CD14-positive monocyte (primary cell): ENCODE results near the gene IL17D. TPM values are rescaled to one million over a fixed set of nuclear protein-coding genes. Genes with fewer than 3 reads are reported as not detected.

ENCODE experiments used
- DNase-seq, 3 donors: peaks; one replicate each; pipeline ENCODE4 v3.0.0-alpha.2; 2011 to 2022
- H2AFZ ChIP-seq: 2 replicates; pipeline ENCODE4 v1.6.0; 2012; ENCODE audit warnings: mild to moderate bottlenecking, low read depth, low read length, inconsistent platforms; ENCODE audit not compliant: insufficient read depth, poor library complexity, severe bottlenecking
- H3K27ac ChIP-seq, 2 donors: 1 replicate in 1 of 2; 2 replicates in 1 of 2; pipeline ENCODE4 v1.5.1; 2012 to 2013; ENCODE audit warnings: low read length in 2 of 2, control low read depth in 1 of 2, inconsistent platforms in 1 of 2, low read depth in 1 of 2, mild to moderate bottlenecking in 1 of 2
- H3K27me3 ChIP-seq, 2 donors: one replicate each; pipeline versions ENCODE4 v1.6.0 to v1.6.1; 2011 to 2013; ENCODE audit warnings: low read length in 2 of 2; ENCODE audit not compliant: control insufficient read depth in 2 of 2, insufficient read depth in 2 of 2
- H3K36me3 ChIP-seq, 2 donors: replicated peaks in 1 of 2; 1 replicate in 1 of 2; 2 replicates in 1 of 2; pipeline versions ENCODE4 v1.5.1 to v1.6.1; 2012 to 2013; ENCODE audit warnings: low read length in 2 of 2, control low read depth in 1 of 2, inconsistent platforms in 1 of 2, mild to moderate bottlenecking in 1 of 2; ENCODE audit not compliant: insufficient read depth in 2 of 2, control insufficient read depth in 1 of 2
- H3K4me1 ChIP-seq, 2 donors: 1 replicate in 1 of 2; 2 replicates in 1 of 2; pipeline versions ENCODE4 v1.5.1 to v1.6.1; 2012 to 2013; ENCODE audit warnings: low read length in 2 of 2, control low read depth in 1 of 2, inconsistent platforms in 1 of 2, mild to moderate bottlenecking in 1 of 2, moderate library complexity in 1 of 2; ENCODE audit not compliant: insufficient read depth in 2 of 2, control insufficient read depth in 1 of 2
- H3K4me2 ChIP-seq: replicated peaks from 2 replicates; pipeline ENCODE3; 2012; ENCODE audit warnings: low read length, moderate library complexity, mild to moderate bottlenecking; ENCODE audit not compliant: poor library complexity, severe bottlenecking; ENCODE audit errors: extremely low read depth
- H3K4me3 ChIP-seq, 3 experiments: fragments of 200-600 bp in 1 of 3; sonication (generic) in 1 of 3; replicated peaks in 1 of 3; 1 replicate in 2 of 3; 2 replicates in 1 of 3; pipeline ENCODE4 v1.5.1; 2011 to 2013; ENCODE audit warnings: low read length in 3 of 3, mild to moderate bottlenecking in 3 of 3, control low read depth in 2 of 3, low read depth in 2 of 3, inconsistent platforms in 1 of 3, moderate library complexity in 1 of 3
- H3K79me2 ChIP-seq: 2 replicates; pipeline ENCODE4 v1.6.0; 2012; ENCODE audit warnings: mild to moderate bottlenecking, control low read depth, inconsistent platforms, low read length, moderate library complexity; ENCODE audit not compliant: insufficient read depth
- H3K9ac ChIP-seq: 2 replicates; pipeline ENCODE4 v1.6.0; 2017; ENCODE audit warnings: low read length, mild to moderate bottlenecking; ENCODE audit not compliant: insufficient read depth, poor library complexity, severe bottlenecking
- H3K9me3 ChIP-seq, 2 donors: replicated peaks in 1 of 2; 1 replicate in 1 of 2; 2 replicates in 1 of 2; pipeline versions ENCODE4 v1.5.1 to v1.6.1; 2012 to 2013; ENCODE audit warnings: low read length in 2 of 2, control low read depth in 1 of 2; ENCODE audit not compliant: control insufficient read depth in 1 of 2, insufficient read depth in 1 of 2
- H4K20me1 ChIP-seq: 2 replicates; pipeline ENCODE4 v1.6.0; 2012; ENCODE audit warnings: mild to moderate bottlenecking, low read length, control low read depth, moderate library complexity; ENCODE audit not compliant: insufficient read depth
- H3K27ac Mint-ChIP-seq, 7 donors: one replicate each; pipeline ENCODE4 v1.8.0; 2020; ENCODE audit warnings: mild to moderate bottlenecking in 7 of 7, mixed read lengths in 7 of 7, moderate library complexity in 6 of 7, inconsistent platforms in 2 of 7
- H3K27me3 Mint-ChIP-seq, 3 donors: one replicate each; pipeline ENCODE4 v1.8.0; 2021 to 2022; ENCODE audit warnings: low read depth in 3 of 3, mild to moderate bottlenecking in 3 of 3, mixed read lengths in 3 of 3, moderate library complexity in 3 of 3, inconsistent platforms in 1 of 3
- H3K36me3 Mint-ChIP-seq, 2 donors: one replicate each; pipeline ENCODE4 v1.8.0; 2020; ENCODE audit warnings: mixed read lengths in 2 of 2, inconsistent platforms in 1 of 2, mild to moderate bottlenecking in 1 of 2
- H3K4me1 Mint-ChIP-seq: one replicate; pipeline ENCODE4 v1.8.0; 2020; ENCODE audit warnings: mild to moderate bottlenecking, mixed read lengths
- H3K4me3 Mint-ChIP-seq, 2 donors: one replicate each; pipeline ENCODE4 v1.8.0; 2020; ENCODE audit warnings: mild to moderate bottlenecking in 2 of 2, mixed read lengths in 2 of 2, moderate library complexity in 1 of 2
- H3K9me3 Mint-ChIP-seq, 7 donors: one replicate each; pipeline ENCODE4 v1.8.0; 2020 to 2022; ENCODE audit warnings: mixed read lengths in 7 of 7, mild to moderate bottlenecking in 6 of 7, moderate library complexity in 6 of 7, inconsistent platforms in 2 of 7
- WGBS: methylation state at CpG from one replicate; pipeline ENCODE4 v1.1.5; 2013; ENCODE audit warnings: missing lambda C conversion rate; ENCODE audit not compliant: insufficient coverage; 5-methylcytosine and 5-hydroxymethylcytosine counted together
- intact Hi-C, 2 donors: fragments of 100-400 bp; cut with micrococcal nuclease; formaldehyde crosslinking; loops; one replicate each; pipeline versions ENCODE4 v1.15.0 to v1.15.1; 2023
- polyA plus RNA-seq, 3 donors: library from polyadenylated mRNA; depleted of rRNA in 1 of 3; unstranded in 2 of 3; stranded (reverse) in 1 of 3; fragments of 300-500 nt in 2 of 3; fragments of >200 nt in 1 of 3; fragmentation: Illumina TruSeq in 2 of 3; gene quantifications; 1 replicate in 2 of 3; 2 replicates in 1 of 3; pipeline ENCODE4 v1.2.3, GENCODE V29; 2012 to 2021
- TF ChIP-seq, protein P1 (sequence below): fragments of 200-600 bp; IDR thresholded peaks from one replicate; pipeline ENCODE4 v1.8.0; 2022; ENCODE audit warnings: antibody characterized with exemption, mild to moderate bottlenecking

Gene IL17D
- polyA plus RNA-seq, 3 donors, result not detected

DNA sequence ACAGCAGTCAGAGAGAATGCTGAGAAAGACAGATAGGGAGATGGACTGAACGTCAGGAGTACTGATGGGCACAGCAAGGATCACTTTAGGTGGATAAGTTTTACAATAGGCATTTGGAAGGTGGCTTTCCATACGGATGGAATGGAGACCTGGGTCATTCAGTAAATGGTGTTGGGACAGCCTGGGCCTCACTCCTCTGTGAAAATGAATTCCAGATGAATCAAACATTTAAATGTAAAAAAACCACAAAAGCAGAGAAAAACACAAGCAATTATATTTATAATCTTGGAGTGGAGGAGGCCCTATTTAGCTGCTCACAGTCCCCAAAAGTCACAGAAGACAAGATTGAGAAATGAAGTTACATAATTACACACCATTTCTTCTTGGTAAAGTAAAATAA, 4.7 kb downstream of the IL17D start:
- peaks cover 2 to 8% of the 10 kb centered on the region in 2 donors for H3K27me3 ChIP-seq
- DNase-seq, result no peak
- no peaks in the 10 kb centered on the region for H3K9me3 ChIP-seq
- WGBS, result 63% methylated on average over 1 of the region's 2 CpGs
- no peak overlapping the region for H3K4me2 ChIP-seq
- no peak overlapping the region for H3K27ac ChIP-seq
- Mint-ChIP-seq H3K27ac (no peak overlapping the region), H3K4me1 (peaks cover 9% of the 10 kb centered on the region), H3K27me3 (peaks cover 13 to 26% (median 21%) of the 10 kb centered on the region in 3 donors), H3K4me3 (no peak overlapping the region), H3K36me3 (no peaks in the 10 kb centered on the region), H3K9me3 (peaks cover 0 to 2% (median 0%) of the 10 kb centered on the region in 7 donors)
- H3K36me3 ChIP-seq, result no peaks in the 10 kb centered on the region
- H3K9ac ChIP-seq, result no peak overlapping the region
- H3K4me3 ChIP-seq, result no peak overlapping the region
- peaks cover 2% of the 10 kb centered on the region in 2 donors for H3K4me1 ChIP-seq
- intact Hi-C loops, result no loop called here
- no peaks in the 10 kb centered on the region for H3K79me2 ChIP-seq
- H2AFZ ChIP-seq, result no peak overlapping the region
- TF ChIP-seq, protein P1, sequence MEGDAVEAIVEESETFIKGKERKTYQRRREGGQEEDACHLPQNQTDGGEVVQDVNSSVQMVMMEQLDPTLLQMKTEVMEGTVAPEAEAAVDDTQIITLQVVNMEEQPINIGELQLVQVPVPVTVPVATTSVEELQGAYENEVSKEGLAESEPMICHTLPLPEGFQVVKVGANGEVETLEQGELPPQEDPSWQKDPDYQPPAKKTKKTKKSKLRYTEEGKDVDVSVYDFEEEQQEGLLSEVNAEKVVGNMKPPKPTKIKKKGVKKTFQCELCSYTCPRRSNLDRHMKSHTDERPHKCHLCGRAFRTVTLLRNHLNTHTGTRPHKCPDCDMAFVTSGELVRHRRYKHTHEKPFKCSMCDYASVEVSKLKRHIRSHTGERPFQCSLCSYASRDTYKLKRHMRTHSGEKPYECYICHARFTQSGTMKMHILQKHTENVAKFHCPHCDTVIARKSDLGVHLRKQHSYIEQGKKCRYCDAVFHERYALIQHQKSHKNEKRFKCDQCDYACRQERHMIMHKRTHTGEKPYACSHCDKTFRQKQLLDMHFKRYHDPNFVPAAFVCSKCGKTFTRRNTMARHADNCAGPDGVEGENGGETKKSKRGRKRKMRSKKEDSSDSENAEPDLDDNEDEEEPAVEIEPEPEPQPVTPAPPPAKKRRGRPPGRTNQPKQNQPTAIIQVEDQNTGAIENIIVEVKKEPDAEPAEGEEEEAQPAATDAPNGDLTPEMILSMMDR, result no peak
- no peaks in the 10 kb centered on the region for H4K20me1 ChIP-seq

DNA sequence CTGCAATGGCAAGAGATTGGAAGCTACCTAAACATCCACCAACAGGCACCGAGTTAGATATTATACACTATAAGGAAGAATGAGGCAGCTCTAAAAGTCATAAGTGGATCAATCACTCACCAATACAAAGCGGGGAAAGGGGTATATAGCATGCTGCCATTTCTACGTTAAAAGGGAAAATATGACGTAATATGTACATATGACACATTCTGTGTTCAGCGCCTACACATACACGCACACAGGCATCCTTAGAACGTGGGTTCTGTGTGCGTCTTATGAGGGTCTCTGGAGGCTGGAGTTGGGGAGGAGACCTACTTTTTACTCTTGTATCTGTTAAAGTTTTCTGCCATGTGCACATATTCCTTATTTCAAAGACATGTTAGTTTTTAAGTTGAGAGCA, 5.9 kb downstream of the IL17D start:
- Histone ChIP-seq H3K36me3 (no peaks in the 10 kb centered on the region), H3K27me3 (peaks cover 0 to 7% of the 10 kb centered on the region in 2 donors), H3K27ac (no peak overlapping the region), H3K9ac (no peak overlapping the region), H3K79me2 (no peaks in the 10 kb centered on the region), H3K4me1 (no peaks in the 10 kb centered on the region), H3K9me3 (no peaks in the 10 kb centered on the region), H3K4me3 (no peak overlapping the region), H4K20me1 (no peaks in the 10 kb centered on the region), H3K4me2 (no peak overlapping the region), H2AFZ (no peak overlapping the region)
- Mint-ChIP-seq H3K27me3 (peaks cover 11 to 30% (median 17%) of the 10 kb centered on the region in 3 donors), H3K4me3 (no peak overlapping the region), H3K4me1 (peaks cover 8% of the 10 kb centered on the region), H3K27ac (no peak overlapping the region), H3K36me3 (no peaks in the 10 kb centered on the region), H3K9me3 (no peaks in the 10 kb centered on the region)
- TF ChIP-seq, protein P1, result no peak
- intact Hi-C loops, result no loop called here
- no peak for DNase-seq
- no CpG with 5 or more reads among the region's 8 CpGs for WGBS
